Heart left ventricle (tissue), 16 donors: ENCODE results near the gene SEC23B. TPM values are rescaled to one million over a fixed set of nuclear protein-coding genes. Genes with fewer than 3 reads are reported as not detected.

Source experiments
- ATAC-seq, 4 donors: fragments of 200-7000 bp; cut with Tn5 transposase; one replicate each; pipeline ENCODE4 v1.9.1; 2020 to 2022; ENCODE audit warnings: moderate library complexity in 4 of 4, mild to moderate bottlenecking in 3 of 4, moderate number of reproducible peaks in 1 of 4
- DNase-seq, 5 donors: peaks; one replicate each; pipeline ENCODE4 v3.0.0-alpha.2; 2020
- H3K27ac ChIP-seq, 12 donors: fragments of 200-600 bp; sonication (generic) in 4 of 12; one replicate each; pipeline versions ENCODE4 v1.5.0 to v1.8.0; 2016 to 2022; ENCODE audit warnings: mild to moderate bottlenecking in 2 of 12
- H3K27me3 ChIP-seq, 9 donors: fragments of 200-600 bp; sonication (generic) in 2 of 9; one replicate each; pipeline versions ENCODE4 v1.5.1 to v1.8.0; 2016 to 2022; ENCODE audit warnings: mild to moderate bottlenecking in 3 of 9
- H3K36me3 ChIP-seq, 9 donors: fragments of 200-600 bp; sonication (generic) in 2 of 9; one replicate each; pipeline versions ENCODE4 v1.5.0 to v1.8.0; 2018 to 2022; ENCODE audit warnings: mild to moderate bottlenecking in 2 of 9
- H3K4me1 ChIP-seq, 12 donors: fragments of 200-600 bp; sonication (generic) in 4 of 12; one replicate each; pipeline versions ENCODE4 v1.5.0 to v1.8.0; 2016 to 2022; ENCODE audit warnings: mild to moderate bottlenecking in 3 of 12
- H3K4me3 ChIP-seq, 12 donors: fragments of 200-600 bp; sonication (generic) in 4 of 12; one replicate each; pipeline versions ENCODE4 v1.5.0 to v1.8.0; 2017 to 2022; ENCODE audit warnings: mild to moderate bottlenecking in 9 of 12, moderate library complexity in 4 of 12
- H3K9me3 ChIP-seq, 12 donors: fragments of 200-600 bp; sonication (generic) in 4 of 12; one replicate each; pipeline versions ENCODE4 v1.5.0 to v1.8.0; 2016 to 2022; ENCODE audit warnings: mild to moderate bottlenecking in 1 of 12
- POLR2A ChIP-seq, 2 donors: fragments of 450-650 bp; IDR thresholded peaks; one replicate each; pipeline ENCODE4 v1.6.1; 2017; ENCODE audit warnings: antibody characterized with exemption in 2 of 2, mild to moderate bottlenecking in 2 of 2, moderate library complexity in 2 of 2
- WGBS, 4 donors: extraction: QIAGEN DNeasy Blood & Tissue Kit in 2 of 4; methylation state at CpG; one replicate each; pipeline versions ENCODE4 v1.1.5 to v1.1.7; 2013 to 2018; 5-methylcytosine and 5-hydroxymethylcytosine counted together
- intact Hi-C, 10 donors: fragments of 100-400 bp; cut with DNase I; formaldehyde crosslinking; loops; one replicate each; pipeline versions ENCODE4 v1.11.1 to v1.14.2; 2022
- polyA plus RNA-seq, 2 donors: library from polyadenylated mRNA; stranded (reverse); fragments of 200-250 nt; gene quantifications; one replicate each; pipeline ENCODE4 v1.2.3, GENCODE V29; 2013
- total RNA-seq, 9 donors: library from RNA; depleted of rRNA in 2 of 9; stranded (reverse); fragments of >200 nt in 2 of 9; fragmentation: NEBNext Ultra II Directional in 3 of 9; extraction: Animal tissue kit (Norgen Biotek cat#: 25700) in 3 of 9; gene quantifications; one replicate each; pipeline versions ENCODE4 v1.1.0 to v1.2.4, GENCODE V29; 2016 to 2023
- TF ChIP-seq, protein P1 (sequence below), 12 donors: fragments of 200-600 bp; sonication (generic) in 4 of 12; IDR thresholded peaks; one replicate each; pipeline versions ENCODE4 v1.5.0 to v1.8.0; 2018 to 2022; ENCODE audit warnings: antibody characterized with exemption in 12 of 12, mild to moderate bottlenecking in 5 of 12
- donor health status: ischemic (EF 13 %, LVEDD 7.1; RV severe dilation, severe dysfunction).
- donor health status: healthy with polysubstance abuse.
- donor health status: DM: no; HTN: yes; CAD: no.
- donor health status: DM: no; HTN: no; CAD: no.
- donor health status: ischemic (EF 25% LVEDD 6.9; RV normal size, moderate dysfunction).
- donor health status: ischemic (EF 25% LVEDD 5.7; RV mildly dilated, moderate dysfunction).
- donor health status: healthy.
- donor health status: DM: yes; HTN: yes; CAD: no.
- donor health status: ischemic (EF 35%, LVEDD 5.7; RV mildly dilated, moderate dysfunction).
- donor health status: nonischemic (EF 11% LVEDD 7.7; RV severe dilation, severe dysfunction).
- donor health status: DM: yes; HTN: yes; CAD: no.
- donor health status: PGD.
- donor health status: ischemic (EF 29% LVEDD 5.4; RV normal size, mild dysfunction).
- donor health status: nonischemic (EF 23%, LVEDD 6.1; RV moderate dilation, normal function).

SEC23B gene
- total and polyA plus RNA-seq, 11 donors: 1.8 to 29.2 (median 11.9) TPM

DNA sequence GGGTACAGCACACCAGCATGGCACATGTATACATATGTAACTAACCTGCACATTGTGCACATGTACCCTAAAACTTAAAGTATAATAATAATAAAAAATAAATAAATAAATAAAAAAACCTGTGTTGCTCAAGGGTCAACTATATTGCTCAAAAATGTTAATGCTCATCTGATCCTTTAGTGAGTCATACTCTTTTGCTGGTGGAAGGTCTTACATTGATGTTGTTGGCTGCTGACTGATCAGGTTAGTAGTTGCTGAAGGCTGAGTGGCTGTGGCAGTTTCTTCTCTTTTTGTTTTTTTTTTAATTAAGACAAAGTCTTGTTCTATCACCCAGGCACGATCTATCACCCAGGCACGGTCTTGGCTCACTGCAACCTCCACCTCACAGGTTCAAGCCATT, 29.9 kb downstream of the SEC23B start:
- Histone ChIP-seq H3K27me3 (no peaks in the 10 kb centered on the region), H3K36me3 (peaks cover 0 to 92% (median 77%) of the 10 kb centered on the region in 9 donors), H3K9me3 (no peaks in the 10 kb centered on the region), H3K4me3 (no peak overlapping the region), H3K4me1 (no peaks in the 10 kb centered on the region), H3K27ac (no peak overlapping the region)
- intact Hi-C loops: no loop called here
- DNase-seq (no peak), ATAC-seq (no peak)
- TF ChIP-seq, protein P1, sequence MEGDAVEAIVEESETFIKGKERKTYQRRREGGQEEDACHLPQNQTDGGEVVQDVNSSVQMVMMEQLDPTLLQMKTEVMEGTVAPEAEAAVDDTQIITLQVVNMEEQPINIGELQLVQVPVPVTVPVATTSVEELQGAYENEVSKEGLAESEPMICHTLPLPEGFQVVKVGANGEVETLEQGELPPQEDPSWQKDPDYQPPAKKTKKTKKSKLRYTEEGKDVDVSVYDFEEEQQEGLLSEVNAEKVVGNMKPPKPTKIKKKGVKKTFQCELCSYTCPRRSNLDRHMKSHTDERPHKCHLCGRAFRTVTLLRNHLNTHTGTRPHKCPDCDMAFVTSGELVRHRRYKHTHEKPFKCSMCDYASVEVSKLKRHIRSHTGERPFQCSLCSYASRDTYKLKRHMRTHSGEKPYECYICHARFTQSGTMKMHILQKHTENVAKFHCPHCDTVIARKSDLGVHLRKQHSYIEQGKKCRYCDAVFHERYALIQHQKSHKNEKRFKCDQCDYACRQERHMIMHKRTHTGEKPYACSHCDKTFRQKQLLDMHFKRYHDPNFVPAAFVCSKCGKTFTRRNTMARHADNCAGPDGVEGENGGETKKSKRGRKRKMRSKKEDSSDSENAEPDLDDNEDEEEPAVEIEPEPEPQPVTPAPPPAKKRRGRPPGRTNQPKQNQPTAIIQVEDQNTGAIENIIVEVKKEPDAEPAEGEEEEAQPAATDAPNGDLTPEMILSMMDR (IDR thresholded peaks at IDR 0.05): no peak
- no peak for TF ChIP-seq POLR2A (IDR thresholded peaks at IDR 0.05)
- 97 to 99% (median 98%) methylated on average over 2 of the region's 2 CpGs for WGBS, 4 donors

DNA sequence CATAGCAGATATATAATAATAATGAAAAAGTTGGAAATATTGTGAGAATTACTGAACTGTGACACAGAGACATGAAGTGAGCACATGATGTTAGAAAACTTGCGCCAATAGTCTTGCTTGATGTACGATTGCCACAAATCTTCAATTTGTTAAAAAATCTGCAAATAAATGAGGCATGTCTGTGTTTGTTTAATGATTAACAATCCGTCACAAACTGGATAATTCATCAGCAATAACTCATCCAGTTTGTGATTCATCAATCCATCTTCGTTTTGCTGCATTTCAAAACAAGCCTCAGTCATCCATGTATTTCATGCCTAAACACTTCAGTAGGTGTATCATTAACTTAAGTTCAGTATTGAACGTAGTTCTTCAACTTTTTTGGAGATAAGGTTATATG, 34.0 kb downstream of the SEC23B start:
- TF ChIP-seq, protein P1 (IDR thresholded peaks at IDR 0.05): no peak
- TF ChIP-seq POLR2A (IDR thresholded peaks at IDR 0.05): no peak
- 91 to 96% (median 93%) methylated on average over 5 of the region's 5 CpGs for WGBS, 4 donors
- H3K27ac ChIP-seq: no peak overlapping the region
- H3K9me3 ChIP-seq: no peaks in the 10 kb centered on the region
- intact Hi-C loops: loop anchor here in 1 of 10 donors (10.0 kb wide), 1 partner anchor 57 kb away; no protein-coding TSS in a partner anchor
- no peak overlapping the region for H3K4me3 ChIP-seq
- peaks cover 0 to 91% (median 78%) of the 10 kb centered on the region in 9 donors for H3K36me3 ChIP-seq
- H3K27me3 ChIP-seq: no peaks in the 10 kb centered on the region
- ATAC-seq: no peak
- no peak for DNase-seq
- no peaks in the 10 kb centered on the region for H3K4me1 ChIP-seq

DNA sequence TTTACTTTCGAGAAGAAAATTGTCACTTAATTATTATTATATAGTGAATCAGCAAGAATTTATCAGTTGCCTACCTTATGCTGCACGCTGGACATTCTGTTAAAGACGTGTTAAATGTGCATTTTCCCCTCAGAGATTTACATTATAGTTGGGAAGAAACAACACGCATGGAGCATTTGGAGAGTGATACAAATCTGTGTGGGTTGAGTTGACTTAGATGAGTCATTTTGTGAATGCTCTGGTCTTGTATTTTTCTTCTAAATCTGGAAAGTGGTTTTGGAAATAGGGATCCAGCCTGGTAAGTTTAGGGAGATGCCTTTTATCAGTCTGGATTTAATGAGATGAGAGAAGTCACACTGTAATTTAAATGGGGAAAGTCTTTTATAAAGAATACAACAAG, 35.5 kb downstream of the SEC23B start:
- DNase-seq: no peak
- intact Hi-C loops: loop anchor here in 1 of 10 donors (10.0 kb wide), 1 partner anchor 58 kb away; no protein-coding TSS in a partner anchor
- 92 to 96% (median 95%) methylated on average over 4 of the region's 4 CpGs for WGBS, 4 donors
- H3K27ac ChIP-seq: no peak overlapping the region
- H3K4me1 ChIP-seq: no peaks in the 10 kb centered on the region
- TF ChIP-seq, protein P1 (IDR thresholded peaks at IDR 0.05): no peak
- TF ChIP-seq POLR2A (IDR thresholded peaks at IDR 0.05): no peak
- no peaks in the 10 kb centered on the region for H3K9me3 ChIP-seq
- no peak overlapping the region for H3K4me3 ChIP-seq
- no peak for ATAC-seq
- H3K27me3 ChIP-seq: no peaks in the 10 kb centered on the region
- peaks cover 0 to 96% (median 91%) of the 10 kb centered on the region in 9 donors for H3K36me3 ChIP-seq

DNA sequence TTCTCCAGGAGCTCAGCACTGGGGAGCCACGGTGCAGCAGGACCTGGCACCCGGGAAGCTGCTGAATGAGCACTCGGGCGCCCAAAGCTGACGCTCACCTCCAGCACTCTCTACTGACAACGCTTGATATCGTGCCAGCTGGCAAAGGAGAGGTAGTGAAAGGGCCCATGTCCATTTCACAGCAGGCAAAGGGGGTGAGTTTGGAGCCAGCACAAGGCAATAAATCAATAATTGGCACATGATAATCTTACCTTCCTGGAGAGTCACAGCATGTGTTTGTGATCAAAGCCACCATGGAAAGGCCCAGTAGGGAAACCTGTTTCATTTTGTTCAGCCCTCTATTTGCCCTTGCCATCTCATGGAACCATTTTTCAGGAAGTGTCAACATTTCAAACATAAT, 36.2 kb downstream of the SEC23B start:
- DNase-seq (peak in 4 of 5 donors; percentile 18 to 69 (median 60)), ATAC-seq (peak in 3 of 4 donors; percentile 47 to 89 (median 68))

More for the DNA sequence above, 36.2 kb downstream of the SEC23B start:
- H3K4me1 ChIP-seq: no peaks in the 10 kb centered on the region
- no peak overlapping the region for H3K27ac ChIP-seq
- H3K36me3 ChIP-seq: peaks cover 0 to 96% (median 93%) of the 10 kb centered on the region in 9 donors
- TF ChIP-seq, protein P1 (IDR thresholded peaks at IDR 0.05): no peak
- 46 to 81% (median 65%) methylated on average over 7 of the region's 7 CpGs for WGBS, 4 donors
- H3K27me3 ChIP-seq: no peaks in the 10 kb centered on the region
- H3K9me3 ChIP-seq: no peaks in the 10 kb centered on the region
- no peak overlapping the region for H3K4me3 ChIP-seq
- intact Hi-C loops: loop anchor here in 1 of 10 donors (10.0 kb wide), 1 partner anchor 59 kb away; no protein-coding TSS in a partner anchor
